SU-DHL-6 (cell line): ENCODE data around the gene NPAS2.

ENCODE experiments used
- EZH2phosphoT487 ChIP-seq: fragments of 200-600 bp; sonication (generic), shearing (Covaris generic); conservative IDR thresholded peaks from 2 replicates; pipeline ENCODE4 v1.6.1; 2018; ENCODE audit warnings: mild to moderate bottlenecking, antibody characterized with exemption, low read length, moderate library complexity, mixed read lengths
- TF ChIP-seq, protein P1 (sequence below): fragments of 200-600 bp; sonication (generic); IDR thresholded peaks from one replicate; pipeline ENCODE4 v1.5.1; 2017; ENCODE audit warnings: antibody characterized with exemption, mild to moderate bottlenecking, low read length, moderate library complexity; ENCODE audit not compliant: insufficient read depth, poor library complexity, severe bottlenecking

DNA sequence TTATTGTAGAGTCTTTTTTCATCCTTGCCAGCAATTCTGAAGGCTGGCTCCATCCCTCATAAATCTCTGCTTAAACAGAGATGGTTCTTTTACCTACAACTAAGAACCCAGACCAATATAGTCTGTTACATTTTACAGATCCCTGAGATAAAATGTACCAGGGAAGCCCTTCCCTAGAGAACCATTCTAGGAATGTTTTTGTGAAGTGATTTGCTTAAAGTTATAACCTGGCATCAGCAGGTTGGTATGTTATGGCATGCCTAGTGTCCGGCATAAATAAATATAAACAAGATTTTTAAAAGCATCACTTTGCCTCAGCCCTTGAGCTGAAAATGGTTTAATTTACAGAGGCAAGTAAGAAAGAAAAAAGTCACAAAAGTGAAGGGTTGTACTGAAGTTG lies 18.5 kb upstream of the NPAS2 start:
- TF ChIP-seq, protein P1, sequence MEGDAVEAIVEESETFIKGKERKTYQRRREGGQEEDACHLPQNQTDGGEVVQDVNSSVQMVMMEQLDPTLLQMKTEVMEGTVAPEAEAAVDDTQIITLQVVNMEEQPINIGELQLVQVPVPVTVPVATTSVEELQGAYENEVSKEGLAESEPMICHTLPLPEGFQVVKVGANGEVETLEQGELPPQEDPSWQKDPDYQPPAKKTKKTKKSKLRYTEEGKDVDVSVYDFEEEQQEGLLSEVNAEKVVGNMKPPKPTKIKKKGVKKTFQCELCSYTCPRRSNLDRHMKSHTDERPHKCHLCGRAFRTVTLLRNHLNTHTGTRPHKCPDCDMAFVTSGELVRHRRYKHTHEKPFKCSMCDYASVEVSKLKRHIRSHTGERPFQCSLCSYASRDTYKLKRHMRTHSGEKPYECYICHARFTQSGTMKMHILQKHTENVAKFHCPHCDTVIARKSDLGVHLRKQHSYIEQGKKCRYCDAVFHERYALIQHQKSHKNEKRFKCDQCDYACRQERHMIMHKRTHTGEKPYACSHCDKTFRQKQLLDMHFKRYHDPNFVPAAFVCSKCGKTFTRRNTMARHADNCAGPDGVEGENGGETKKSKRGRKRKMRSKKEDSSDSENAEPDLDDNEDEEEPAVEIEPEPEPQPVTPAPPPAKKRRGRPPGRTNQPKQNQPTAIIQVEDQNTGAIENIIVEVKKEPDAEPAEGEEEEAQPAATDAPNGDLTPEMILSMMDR, result no peak
- no peak for TF ChIP-seq EZH2phosphoT487
